Brain pericyte (primary cell): ENCODE results near the gene METTL17.
"Not testable (repeated sequence)": the region's sequence is repeated elsewhere in the genome, so short reads cannot be mapped to it uniquely, and the experiment has no call there.

Source experiments
- DNase-seq: peaks from one replicate; pipeline ENCODE4 v3.0.0-alpha.2; 2012; ENCODE audit warnings: low read depth, low spot score

The METTL17 gene

GRCh38 chr14:21024585-21025370 is 35.0 kb downstream of the METTL17 start, which contains the start of gene NDRG2:
Gene NDRG2 (minus strand): TSS chr14:21025061. CDS start chr14:21023315, 1,746 bp downstream.
- DNase-seq, result no peak

GRCh38 chr14:21025371-21026273 is 35.8 kb downstream of the METTL17 start:
- DNase-seq, result no peak

- DNase-seq, result no peak
These were observed 36.7 kb downstream of the METTL17 start for GRCh38 chr14:21026274-21026987.

GRCh38 chr14:21026988-21027315 is 37.2 kb downstream of the METTL17 start:
- DNase-seq, result no peak

- no peak for DNase-seq
These were observed 40.1 kb downstream of the METTL17 start, which contains the start of gene TPPP2 for GRCh38 chr14:21029917-21030316. Gene TPPP2 (plus strand): TSS chr14:21030217. CDS start chr14:21030582, 365 bp downstream.

- no peak for DNase-seq
These were observed 40.8 kb downstream of the METTL17 start for GRCh38 chr14:21030531-21030930.

GRCh38 chr14:21032326-21033132 is 42.7 kb downstream of the METTL17 start:
- no peak for DNase-seq

- DNase-seq, result no peak
These were observed 43.4 kb downstream of the METTL17 start for GRCh38 chr14:21033133-21033698.

GRCh38 chr14:21034707-21035106 is 44.9 kb downstream of the METTL17 start, which contains the start of gene RNASE13:
Gene RNASE13 (minus strand): TSS chr14:21034807. CDS start chr14:21034288, 519 bp downstream.
- no peak for DNase-seq

GRCh38 chr14:21036751-21037150 is 47.0 kb downstream of the METTL17 start:
- DNase-seq, result no peak

- no peak for DNase-seq
These were observed 47.4 kb downstream of the METTL17 start for GRCh38 chr14:21037156-21037555.

GRCh38 chr14:21038441-21039422 is 49.0 kb downstream of the METTL17 start:
- no peak for DNase-seq

GRCh38 chr14:21039585-21040369 is 50.0 kb downstream of the METTL17 start:
- no peak for DNase-seq

GRCh38 chr14:21040370-21040925 is 50.7 kb downstream of the METTL17 start:
- no peak for DNase-seq

GRCh38 chr14:21040941-21041340 is 51.2 kb downstream of the METTL17 start:
- not testable (repeated sequence) for DNase-seq

- no peak for DNase-seq
These were observed 52.1 kb downstream of the METTL17 start, which contains the start of gene RNASE7 for GRCh38 chr14:21041676-21042433. Gene RNASE7 (plus strand): TSS chr14:21042362. CDS start chr14:21042993, 631 bp downstream.

GRCh38 chr14:21042918-21043317 is 53.1 kb downstream of the METTL17 start:
- no peak for DNase-seq
